CD4-positive, alpha-beta T cell treated with Interferon alpha-2 for 1 hour (primary cell): ENCODE measurements around the gene ZBTB20.
"Not testable (repeated sequence)": the region's sequence is repeated elsewhere in the genome, so short reads cannot be mapped to it uniquely, and the experiment has no call there.

Experiments
- DNase-seq, 2 donors: peaks; one replicate each; pipeline ENCODE4 v3.0.0-alpha.2; 2020 to 2022

The ZBTB20 gene

GRCh38 chr3:114823061-114823460 is 324.0 kb downstream of the ZBTB20 start:
- DNase-seq = no peak

DNA sequence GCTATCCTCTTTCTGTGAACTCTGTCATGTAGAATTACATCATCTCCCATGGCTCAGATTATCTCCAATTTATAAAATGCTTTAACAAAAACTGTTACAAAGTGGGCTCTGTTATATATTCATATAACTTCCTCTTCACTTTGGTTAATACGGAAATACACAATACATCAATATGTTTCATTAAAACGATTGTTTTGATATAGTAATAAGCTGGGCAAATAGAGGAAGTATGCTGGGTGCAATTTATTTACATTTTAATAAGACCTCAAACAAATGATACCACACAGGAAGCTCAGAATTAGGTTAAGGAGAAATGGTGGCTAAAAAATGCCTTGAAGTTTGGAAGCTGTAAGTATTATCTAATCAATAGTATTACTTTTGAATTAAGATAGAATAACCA is 331.0 kb downstream of the ZBTB20 start:
- no peak for DNase-seq

DNA sequence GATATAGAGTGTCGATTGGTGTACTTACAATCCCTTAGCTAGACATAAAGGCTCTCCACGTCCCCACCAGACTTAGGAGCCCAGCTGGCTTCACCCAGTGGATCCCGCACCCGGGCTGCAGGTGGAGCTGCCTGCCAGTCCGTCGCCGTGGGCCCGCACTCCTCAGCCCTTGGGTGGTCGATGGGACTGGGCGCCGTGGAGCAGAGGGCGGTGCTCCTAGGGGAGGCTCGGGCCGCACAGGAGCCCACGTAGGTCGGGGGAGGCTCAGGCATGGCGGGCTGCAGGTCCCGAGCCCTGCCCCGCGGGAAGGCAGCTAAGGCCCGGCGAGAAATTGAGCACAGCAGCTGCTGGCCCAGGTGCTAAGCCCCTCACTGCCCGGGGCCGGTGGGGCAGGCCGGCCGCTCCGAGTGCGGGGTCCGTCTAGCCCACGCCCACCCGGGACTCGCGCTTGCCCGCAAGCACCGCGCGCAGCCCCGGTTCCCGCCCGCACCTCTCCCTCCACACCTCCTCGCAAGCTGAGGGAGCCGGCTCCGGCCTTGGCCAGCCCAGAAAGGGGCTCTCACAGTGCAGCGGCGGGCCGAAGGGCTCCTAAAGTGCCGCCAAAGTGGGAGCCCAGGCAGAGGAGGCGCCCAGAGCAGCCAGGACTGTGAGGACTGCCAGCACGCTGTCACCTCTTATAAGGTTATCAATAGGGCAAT is 334.4 kb downstream of the ZBTB20 start:
- DNase-seq = not testable (repeated sequence)

DNA sequence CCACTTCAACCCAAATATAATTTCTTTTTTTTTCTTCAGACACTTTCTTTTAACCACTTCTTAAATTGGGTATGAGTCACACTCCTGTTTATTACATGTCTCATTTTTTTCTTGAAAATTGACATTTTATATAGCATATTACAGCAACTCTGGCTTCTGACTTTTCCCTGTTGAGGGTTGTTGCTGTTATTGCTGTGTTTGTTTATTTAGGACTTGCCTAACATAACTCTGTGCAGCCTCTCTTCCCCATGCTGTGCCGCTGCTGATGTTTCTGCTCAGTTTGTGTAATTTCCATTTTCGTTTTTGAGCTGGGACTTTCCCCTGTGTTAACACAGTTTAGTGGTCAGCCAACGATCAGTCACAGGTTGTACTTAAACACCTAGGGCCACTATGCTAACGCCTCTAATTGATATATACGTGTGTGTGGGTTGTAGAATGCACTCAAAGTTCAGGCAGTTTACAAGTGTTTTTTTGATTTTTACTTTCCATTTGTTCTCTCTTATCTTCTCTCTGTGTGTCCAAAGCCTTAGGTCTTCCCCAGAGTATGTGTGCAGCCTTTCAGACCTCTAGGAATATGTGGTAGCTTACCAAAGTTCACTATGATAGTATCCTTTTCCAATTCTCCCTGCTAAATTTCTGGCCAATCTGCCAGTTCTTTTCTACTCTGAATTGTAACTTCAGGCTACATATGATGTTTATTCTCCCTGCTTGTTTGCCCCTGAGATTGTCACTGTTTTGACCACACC is 337.2 kb downstream of the ZBTB20 start:
- peak; percentile 25 to 43 for DNase-seq

- no peak for DNase-seq
Measured at GRCh38 chr3:114804099-114804498, 343.0 kb downstream of the ZBTB20 start.

- no peak for DNase-seq
Measured at GRCh38 chr3:114803042-114803695, 343.9 kb downstream of the ZBTB20 start.

DNA sequence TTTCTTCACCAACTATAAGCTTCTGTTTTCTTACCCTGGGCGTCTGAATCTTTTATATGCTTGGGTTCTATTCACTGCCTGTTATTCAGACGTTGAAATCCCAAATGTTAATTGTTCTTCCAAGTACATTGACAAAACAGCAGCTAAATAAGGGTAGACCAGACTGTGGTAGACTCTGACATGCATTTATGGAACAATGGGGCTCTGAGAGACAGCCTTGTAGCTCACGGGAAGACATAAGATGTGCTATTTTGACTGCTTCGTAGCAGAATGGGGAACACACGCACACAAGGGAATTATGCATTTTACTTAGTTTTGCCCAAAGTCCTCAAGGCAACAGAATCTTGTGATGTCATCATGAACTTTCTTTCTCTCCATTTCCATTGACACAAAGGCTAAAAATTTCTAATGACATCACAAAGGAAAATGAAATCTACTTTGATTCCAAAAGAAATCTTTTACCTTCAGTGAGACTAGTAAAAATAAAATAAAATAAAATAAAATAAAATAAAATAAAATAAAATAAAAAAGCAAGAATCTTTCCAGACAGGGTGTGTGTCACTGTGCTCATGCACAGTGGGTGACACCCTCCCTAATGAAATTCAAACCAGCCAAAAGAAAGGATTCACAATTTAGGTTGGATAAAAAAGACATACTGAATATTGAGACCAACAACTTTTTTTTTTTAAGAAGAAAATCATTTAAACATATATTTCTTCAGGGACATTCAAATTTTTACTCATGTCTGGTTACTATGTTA is 346.6 kb downstream of the ZBTB20 start:
- DNase-seq = no peak

DNA sequence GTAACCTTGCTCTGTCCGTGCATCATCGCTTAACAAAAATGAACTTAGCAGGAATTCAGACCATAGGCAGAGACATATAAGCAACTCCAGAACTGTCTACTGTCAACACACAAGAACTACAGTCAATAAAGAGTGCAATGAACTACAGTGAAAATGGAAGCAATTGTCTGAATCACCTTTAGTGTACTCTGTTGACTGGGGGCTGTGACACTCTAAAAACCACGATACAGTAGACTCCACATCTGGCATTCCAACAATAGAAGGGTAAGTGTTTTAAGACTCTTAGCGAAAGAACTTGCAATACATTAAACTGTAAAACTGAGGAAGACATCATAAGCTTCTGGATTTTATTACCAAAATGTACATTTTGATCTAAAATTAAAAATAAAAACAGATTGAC is 347.3 kb downstream of the ZBTB20 start:
- no peak for DNase-seq

- DNase-seq = no peak
Measured at GRCh38 chr3:114796796-114797195, 350.3 kb downstream of the ZBTB20 start.

DNA sequence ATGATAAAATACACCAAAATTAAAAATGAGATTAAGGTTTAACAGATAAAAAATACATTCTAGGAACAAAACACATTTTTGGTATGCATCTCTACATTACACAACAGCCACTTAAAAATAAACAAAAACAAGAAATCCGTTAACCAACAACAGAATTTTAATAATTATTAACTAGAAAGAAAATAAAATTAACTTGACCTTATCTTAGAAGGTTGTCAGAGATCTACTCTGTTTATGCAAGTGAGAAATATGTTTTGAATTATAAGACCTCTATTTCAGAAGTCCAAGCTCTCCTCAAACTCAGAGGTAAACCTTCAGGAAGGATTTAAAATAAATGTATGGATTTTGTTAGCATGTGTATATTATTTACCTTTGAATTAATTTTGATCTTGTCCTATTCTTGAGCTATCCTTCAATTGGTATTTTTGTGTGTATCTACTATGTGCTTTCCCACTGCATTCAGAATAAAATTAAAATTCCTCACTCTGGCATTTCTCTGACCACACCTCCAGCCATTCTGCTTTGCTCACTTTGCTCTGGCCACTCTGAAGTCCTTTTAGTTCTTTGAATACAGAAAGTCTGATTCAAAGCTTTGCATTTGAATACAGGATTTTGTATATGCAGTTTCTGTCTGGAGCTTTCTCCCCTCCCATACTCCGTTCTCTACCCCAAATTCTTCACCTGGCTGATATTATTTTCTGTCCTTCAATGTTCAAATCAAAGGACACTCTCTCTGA is 352.0 kb downstream of the ZBTB20 start:
- no peak for DNase-seq

DNA sequence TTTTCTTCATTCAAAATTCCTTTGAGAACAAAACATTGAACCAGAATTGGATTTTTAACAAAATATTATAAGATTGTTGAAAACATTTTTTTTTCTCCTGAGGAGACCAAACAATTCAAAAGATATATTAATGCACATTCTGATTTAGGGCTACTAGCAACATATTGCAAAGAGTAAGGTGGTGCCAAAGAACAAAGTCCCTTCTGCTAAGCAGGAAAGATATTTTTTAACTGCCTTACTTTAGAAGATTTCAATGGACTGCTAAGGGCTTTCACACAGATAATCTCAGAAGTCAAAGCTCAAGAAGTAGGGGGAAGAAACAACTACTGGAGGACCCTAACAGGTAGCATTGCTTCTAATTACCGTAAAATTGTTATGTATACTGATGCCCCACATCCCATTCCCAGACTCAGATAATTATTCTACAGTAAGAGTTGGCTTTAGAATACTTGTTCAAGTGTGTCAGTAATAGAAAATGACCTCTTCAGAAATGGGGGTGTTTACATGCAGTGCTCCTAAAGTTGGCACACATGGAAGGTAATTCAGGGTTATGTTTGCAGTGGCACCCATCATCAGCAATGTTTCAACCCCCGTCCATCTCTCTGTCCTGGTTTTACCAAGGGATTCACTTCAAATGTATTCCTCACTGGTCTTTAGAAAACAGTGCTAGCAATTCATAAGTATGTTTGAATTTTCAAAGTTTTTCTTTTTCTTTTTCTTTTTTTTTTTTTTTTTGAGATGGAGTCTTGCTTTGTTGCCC is 354.7 kb downstream of the ZBTB20 start:
- no peak for DNase-seq

GRCh38 chr3:114790752-114791151 is 356.3 kb downstream of the ZBTB20 start:
- DNase-seq = no peak

DNA sequence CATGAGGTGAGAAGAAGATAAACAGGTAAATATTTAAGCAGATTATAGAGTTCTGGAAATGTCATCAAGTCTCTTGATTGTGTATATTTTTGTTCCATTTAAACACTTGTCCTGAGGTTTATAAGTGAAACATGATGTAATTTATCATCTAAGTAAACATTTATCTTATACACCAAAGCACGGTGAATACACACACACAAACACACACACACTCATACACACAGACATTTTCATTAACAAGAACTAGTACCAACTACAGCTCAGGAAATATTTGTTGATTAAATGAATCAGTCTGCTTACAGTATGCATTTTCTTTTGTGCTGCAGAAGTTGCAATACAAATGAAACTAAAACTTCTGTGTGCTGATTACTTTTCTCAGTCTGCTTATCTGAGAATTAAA is 357.3 kb downstream of the ZBTB20 start:
- no peak for DNase-seq

GRCh38 chr3:114775395-114775794 is 371.7 kb downstream of the ZBTB20 start:
- DNase-seq = no peak

GRCh38 chr3:114770874-114771273 is 376.2 kb downstream of the ZBTB20 start:
- no peak for DNase-seq

DNA sequence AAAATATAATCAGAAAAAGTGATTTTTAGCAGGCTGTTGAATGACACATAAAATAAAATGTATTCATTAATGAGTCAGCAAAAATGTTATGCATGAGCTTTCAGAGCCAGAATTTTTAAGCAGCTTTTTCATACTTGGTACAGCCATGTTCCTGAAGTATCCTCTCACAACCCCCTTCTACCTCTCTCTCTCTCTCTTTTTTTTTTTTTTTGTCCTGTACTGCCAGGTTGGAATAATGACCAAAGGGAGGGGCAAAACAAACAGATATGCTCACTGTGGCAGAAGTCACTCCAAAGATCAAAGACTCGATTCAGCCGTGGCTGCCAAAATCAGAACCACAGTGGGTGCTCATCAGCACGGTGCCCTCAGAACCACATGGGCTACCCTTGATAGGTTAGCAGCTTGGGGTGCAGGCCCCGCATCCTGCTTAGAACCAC is 383.0 kb downstream of the ZBTB20 start:
- no peak for DNase-seq

DNA sequence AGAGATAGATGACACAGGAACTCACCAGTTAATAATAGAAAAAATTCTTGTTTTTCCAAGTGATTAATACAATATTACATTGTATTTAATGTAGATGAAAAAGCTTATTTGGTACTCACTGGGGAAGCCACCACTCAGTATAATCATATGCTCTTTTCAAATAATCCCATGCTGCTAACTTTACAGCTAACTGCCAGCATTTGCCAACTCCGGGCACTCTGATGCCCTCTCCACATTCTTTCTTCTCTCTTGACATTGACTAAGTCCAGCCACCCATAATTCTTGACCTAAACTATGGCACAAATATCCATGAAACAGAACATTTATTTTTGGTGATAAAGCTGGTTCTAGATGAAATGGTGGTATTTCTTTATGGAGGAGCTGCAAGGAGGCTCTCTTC is 384.9 kb downstream of the ZBTB20 start:
- no peak for DNase-seq

DNA sequence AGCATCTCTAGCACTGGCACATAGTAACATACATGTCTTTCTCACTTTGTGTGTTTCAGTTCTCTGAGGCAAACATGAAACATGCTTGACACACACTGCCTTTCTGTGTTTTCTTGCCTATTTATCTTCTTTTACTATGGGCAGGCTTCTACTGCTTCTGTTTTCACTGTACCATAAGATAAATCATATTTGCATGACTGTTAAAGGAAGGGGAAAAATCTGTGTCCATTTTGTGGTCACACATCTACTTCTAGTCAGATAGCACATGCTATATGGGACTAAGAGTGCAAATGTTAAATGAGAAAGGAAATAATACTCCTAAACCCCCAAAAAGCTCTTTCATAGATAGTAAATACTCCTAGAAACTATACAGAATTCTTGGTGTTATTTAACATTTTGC is 386.4 kb downstream of the ZBTB20 start:
- no peak for DNase-seq

DNA sequence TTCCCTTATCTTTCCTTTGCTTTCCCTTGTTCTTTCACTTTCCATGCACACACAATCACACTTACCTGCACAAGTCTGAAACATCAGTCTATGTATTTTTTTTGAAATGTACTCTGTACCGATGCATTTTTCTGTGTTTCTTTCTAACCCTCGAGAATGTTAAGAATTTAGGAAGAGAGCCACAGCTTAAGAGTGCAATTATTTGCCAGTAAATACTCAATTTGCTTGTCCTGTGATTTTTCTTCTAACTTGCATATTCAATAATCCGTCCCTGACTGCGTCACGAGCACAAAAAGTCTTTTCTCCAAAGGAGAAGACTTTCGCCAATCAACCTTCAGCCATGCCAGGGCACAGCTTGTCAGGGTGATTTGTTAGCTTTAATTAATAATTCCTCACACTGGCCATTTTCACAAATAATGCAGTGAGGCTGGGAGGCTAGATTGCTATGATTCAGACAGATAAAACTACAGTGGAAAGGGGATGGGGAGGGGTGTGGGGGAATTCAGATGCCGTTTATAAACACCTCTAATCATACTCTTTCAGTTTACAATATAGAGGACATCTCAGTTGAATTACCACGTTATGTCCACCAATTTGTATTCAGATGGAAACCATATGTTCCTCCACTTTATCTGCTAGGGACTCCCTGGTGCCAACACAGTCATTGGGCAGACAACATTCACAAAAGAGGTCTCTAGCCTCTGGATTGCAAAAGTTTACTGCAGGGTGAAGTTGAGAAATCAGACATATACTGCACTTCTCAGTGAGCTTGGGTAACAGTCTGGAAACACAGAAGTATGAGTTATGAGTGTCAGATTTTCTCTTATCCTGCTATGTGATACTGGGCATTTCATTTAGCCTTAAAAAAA is 388.0 kb downstream of the ZBTB20 start:
- DNase-seq = no peak

- DNase-seq = no peak
Measured at GRCh38 chr3:114756506-114757279, 390.4 kb downstream of the ZBTB20 start.
